Thymus (tissue), 11 donors: ENCODE data around the gene IFI27L2. TPM values are rescaled to one million over a fixed set of nuclear protein-coding genes. Genes with fewer than 3 reads are reported as not detected.
"Not testable (repeated sequence)": the region's sequence is repeated elsewhere in the genome, so short reads cannot be mapped to it uniquely, and the experiment has no call there.

Experiments
- DNase-seq, 9 donors: peaks; one replicate each; pipeline ENCODE4 v3.0.0-alpha.2; 2013; ENCODE audit warnings: low spot score in 9 of 9, low read depth in 6 of 9, missing footprints in 1 of 9
- H3K27ac ChIP-seq, 2 donors: one replicate each; pipeline ENCODE4 v1.5.1; 2013; ENCODE audit warnings: control low read depth in 1 of 2, low read depth in 1 of 2, low read length in 1 of 2, mild to moderate bottlenecking in 1 of 2, moderate library complexity in 1 of 2
- H3K27me3 ChIP-seq, 2 donors: one replicate each; pipeline ENCODE4 v1.5.1; 2013; ENCODE audit warnings: low read length in 1 of 2; ENCODE audit not compliant: control insufficient read depth in 2 of 2, insufficient read depth in 1 of 2
- H3K36me3 ChIP-seq, 2 donors: one replicate each; pipeline ENCODE4 v1.5.1; 2013; ENCODE audit warnings: low read length in 1 of 2, mild to moderate bottlenecking in 1 of 2, moderate library complexity in 1 of 2; ENCODE audit not compliant: control insufficient read depth in 2 of 2, insufficient read depth in 2 of 2
- H3K4me1 ChIP-seq, 2 donors: one replicate each; pipeline ENCODE4 v1.5.1; 2013; ENCODE audit warnings: low read length in 2 of 2; ENCODE audit not compliant: control insufficient read depth in 2 of 2, insufficient read depth in 2 of 2
- H3K4me3 ChIP-seq, 2 donors: one replicate each; pipeline ENCODE4 v1.5.1; 2013; ENCODE audit warnings: low read length in 2 of 2, control low read depth in 1 of 2, mild to moderate bottlenecking in 1 of 2
- H3K9me3 ChIP-seq, 2 donors: one replicate each; pipeline ENCODE4 v1.5.1; 2013; ENCODE audit warnings: low read length in 1 of 2, mild to moderate bottlenecking in 1 of 2; ENCODE audit not compliant: control insufficient read depth in 2 of 2, insufficient read depth in 1 of 2
- WGBS: extraction: QIAGEN DNeasy Blood & Tissue Kit; methylation state at CpG from one replicate; pipeline ENCODE4 v1.1.7; 2013; 5-methylcytosine and 5-hydroxymethylcytosine counted together
- polyA plus RNA-seq: library from polyadenylated mRNA; stranded (reverse); fragments of 200-250 nt; gene quantifications from one replicate; pipeline ENCODE4 v1.2.3, GENCODE V29; 2013
- total RNA-seq: library from RNA; stranded (reverse); fragments of 120-200 nt; gene quantifications from one replicate; pipeline ENCODE4 v1.2.4, GENCODE V29; 2013
- donor health status: healthy.

The IFI27L2 gene
- total and polyA plus RNA-seq, 2 donors, result 79.1 to 118 TPM

GRCh38 chr14:94161058-94161457, 31.7 kb upstream of the IFI27L2 start:
- no peak overlapping the region for H3K4me3 ChIP-seq
- no peaks in the 10 kb centered on the region for H3K4me1 ChIP-seq
- peaks cover 0 to 21% of the 10 kb centered on the region in 2 donors for H3K27me3 ChIP-seq
- no peak overlapping the region for H3K27ac ChIP-seq
- no peak for DNase-seq
- no peaks in the 10 kb centered on the region for H3K36me3 ChIP-seq
- no peaks in the 10 kb centered on the region for H3K9me3 ChIP-seq
- WGBS, result 49% methylated on average over 2 of the region's 2 CpGs

GRCh38 chr14:94158239-94158883, 29.0 kb upstream of the IFI27L2 start:
- 25% methylated on average over 10 of the region's 10 CpGs for WGBS

DNA sequence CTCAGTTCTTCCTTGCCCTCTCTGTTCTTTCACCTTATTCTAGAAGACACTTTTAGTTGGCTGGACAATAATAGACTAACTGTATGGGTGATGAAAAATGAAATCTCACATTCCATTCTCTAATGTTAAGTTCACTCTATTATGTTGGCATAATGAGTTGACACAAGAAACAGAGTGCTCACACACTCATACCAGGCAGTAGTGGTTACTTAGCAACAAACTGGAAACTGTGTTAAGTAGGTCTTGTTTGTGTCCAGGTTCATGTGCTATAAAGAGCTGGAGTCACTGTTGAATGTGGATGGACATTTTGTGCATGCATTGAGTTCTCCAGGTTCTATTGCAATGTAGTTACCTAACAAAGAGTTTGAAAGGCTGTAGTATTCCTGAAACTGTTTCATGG, 27.8 kb upstream of the IFI27L2 start:
- no peak for DNase-seq
- no peaks in the 10 kb centered on the region for H3K27me3 ChIP-seq
- no peak overlapping the region for H3K27ac ChIP-seq
- H3K4me1 ChIP-seq, result no peaks in the 10 kb centered on the region
- H3K4me3 ChIP-seq, result no peak overlapping the region
- H3K36me3 ChIP-seq, result no peaks in the 10 kb centered on the region
- no peaks in the 10 kb centered on the region for H3K9me3 ChIP-seq

More at GRCh38 chr14:94158239-94158883, 29.0 kb upstream of the IFI27L2 start:
- no peak overlapping the region for H3K4me3 ChIP-seq
- no peak for DNase-seq
- no peaks in the 10 kb centered on the region for H3K9me3 ChIP-seq
- H3K27me3 ChIP-seq, result no peaks in the 10 kb centered on the region
- H3K27ac ChIP-seq, result no peak overlapping the region
- H3K36me3 ChIP-seq, result no peaks in the 10 kb centered on the region
- no peaks in the 10 kb centered on the region for H3K4me1 ChIP-seq

GRCh38 chr14:94156143-94156542, 26.7 kb upstream of the IFI27L2 start:
- not testable (repeated sequence) for H3K4me1 ChIP-seq, H3K27me3 ChIP-seq, H3K27ac ChIP-seq, H3K4me3 ChIP-seq, H3K9me3 ChIP-seq, DNase-seq, H3K36me3 ChIP-seq
- WGBS, result 96% methylated on average over 1 of the region's 1 CpG

DNA sequence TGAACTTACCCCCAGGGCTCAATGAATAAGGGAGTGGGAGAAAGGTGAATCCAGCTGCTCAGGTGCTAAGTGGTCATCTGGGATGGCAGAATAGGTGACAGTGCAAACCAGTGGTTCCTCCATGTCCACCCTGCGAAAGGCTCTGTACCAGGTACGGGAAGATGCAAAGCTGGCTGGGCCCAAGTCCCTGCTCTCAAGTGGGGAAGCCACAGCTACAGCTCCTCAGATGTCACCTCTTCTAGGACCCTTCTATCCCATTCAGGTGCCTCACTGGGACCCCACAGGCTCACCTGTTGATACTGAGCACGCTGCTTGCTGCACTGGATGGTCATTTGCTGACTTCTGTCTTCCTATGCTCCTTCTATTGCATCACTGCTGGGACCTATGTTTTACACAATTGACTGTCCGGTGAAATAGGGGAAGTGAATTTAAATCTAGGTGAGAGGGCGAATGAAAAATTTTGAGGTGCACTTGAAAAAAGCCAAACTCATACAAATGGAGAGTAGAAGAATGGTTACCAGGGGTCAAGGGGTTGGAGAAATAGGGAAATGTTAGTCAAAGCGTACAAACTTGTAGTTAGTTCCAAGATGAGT, 24.4 kb upstream of the IFI27L2 start:
- Histone ChIP-seq H3K27me3 (no peaks in the 10 kb centered on the region), H3K9me3 (no peaks in the 10 kb centered on the region), H3K4me3 (no peak overlapping the region), H3K36me3 (no peaks in the 10 kb centered on the region), H3K4me1 (no peaks in the 10 kb centered on the region), H3K27ac (no peak overlapping the region)
- WGBS, result 89% methylated on average over 6 of the region's 6 CpGs
- DNase-seq, result no peak

GRCh38 chr14:94152676-94153075, 23.3 kb upstream of the IFI27L2 start:
- WGBS, result 90% methylated on average over 1 of the region's 1 CpG
- no peaks in the 10 kb centered on the region for H3K36me3 ChIP-seq

GRCh38 chr14:94145902-94146527, 16.6 kb upstream of the IFI27L2 start:
- 86% methylated on average over 6 of the region's 6 CpGs for whole genome bisulfite sequencing
- H3K4me1 ChIP-seq, result no peaks in the 10 kb centered on the region
- no peaks in the 10 kb centered on the region for H3K36me3 ChIP-seq
- H3K9me3 ChIP-seq, result no peaks in the 10 kb centered on the region
- no peak overlapping the region for H3K27ac ChIP-seq
- H3K4me3 ChIP-seq, result no peak overlapping the region
- no peak for DNase-seq
- H3K27me3 ChIP-seq, result no peaks in the 10 kb centered on the region

More at GRCh38 chr14:94152676-94153075, 23.3 kb upstream of the IFI27L2 start:
- Histone ChIP-seq H3K27me3 (no peaks in the 10 kb centered on the region), H3K9me3 (no peaks in the 10 kb centered on the region), H3K27ac (no peak overlapping the region), H3K4me3 (no peak overlapping the region), H3K4me1 (no peaks in the 10 kb centered on the region)
- DNase-seq, result no peak

DNA sequence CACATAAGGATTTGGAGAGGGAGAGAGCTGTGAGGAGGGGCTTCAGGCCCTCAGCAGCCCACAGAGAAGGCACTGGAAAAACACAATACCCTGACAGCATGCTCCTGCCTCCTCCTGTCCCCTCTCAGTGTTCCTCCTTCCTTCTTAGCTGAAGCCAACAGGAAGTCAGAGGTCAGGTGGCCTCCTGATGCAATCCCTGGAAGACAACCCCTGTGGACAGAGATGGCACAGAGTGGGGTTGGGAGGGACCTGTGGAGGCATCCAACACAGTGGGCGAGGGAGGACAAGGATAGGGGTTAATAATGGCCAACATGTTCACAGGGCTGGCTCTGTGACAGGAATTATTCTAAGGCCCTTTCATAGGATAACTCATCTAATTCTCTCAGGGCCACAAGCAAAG, 15.4 kb upstream of the IFI27L2 start:
- no peaks in the 10 kb centered on the region for H3K36me3 ChIP-seq
- H3K9me3 ChIP-seq, result no peaks in the 10 kb centered on the region
- WGBS, result 95% methylated on average over 1 of the region's 1 CpG
- H3K4me3 ChIP-seq, result no peak overlapping the region
- H3K27ac ChIP-seq, result no peak overlapping the region
- no peaks in the 10 kb centered on the region for H3K4me1 ChIP-seq
- no peak for DNase-seq
- peaks cover 0 to under 1% of the 10 kb centered on the region in 2 donors for H3K27me3 ChIP-seq

DNA sequence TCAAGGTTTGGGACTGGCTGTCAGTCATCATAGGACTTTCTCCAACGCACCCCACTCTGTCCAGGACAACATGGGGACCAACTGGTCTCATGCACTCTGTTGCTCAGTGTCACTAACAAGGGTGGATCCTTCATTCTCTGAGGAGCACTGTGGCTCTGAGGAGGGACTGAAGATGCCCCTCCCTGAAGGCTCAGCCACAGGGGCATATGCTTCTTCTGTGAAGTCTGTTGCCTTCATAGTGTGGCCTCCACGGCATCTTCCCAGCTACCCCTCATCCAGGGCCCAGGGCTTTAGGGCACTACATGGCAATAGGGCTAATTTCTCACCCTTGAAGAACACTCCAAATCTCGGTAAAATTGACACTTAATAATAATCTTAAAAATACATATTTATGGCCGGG, 14.3 kb upstream of the IFI27L2 start:
- Histone ChIP-seq H3K36me3 (no peaks in the 10 kb centered on the region), H3K4me3 (no peak overlapping the region), H3K4me1 (no peaks in the 10 kb centered on the region), H3K27me3 (peaks cover 0 to 2% of the 10 kb centered on the region in 2 donors), H3K27ac (no peak overlapping the region), H3K9me3 (no peaks in the 10 kb centered on the region)
- WGBS, result 96% methylated on average over 4 of the region's 4 CpGs
- DNase-seq, result no peak
